HG03097 (cell line): ENCODE data around the gene GABRG3.

Experiments
- ATAC-seq: cut with Tn5 transposase; IDR thresholded peaks from one replicate; pipeline ENCODE4 v1.9.1; 2021; ENCODE audit not compliant: unreplicated experiment, low FRiP score

Gene GABRG3

DNA sequence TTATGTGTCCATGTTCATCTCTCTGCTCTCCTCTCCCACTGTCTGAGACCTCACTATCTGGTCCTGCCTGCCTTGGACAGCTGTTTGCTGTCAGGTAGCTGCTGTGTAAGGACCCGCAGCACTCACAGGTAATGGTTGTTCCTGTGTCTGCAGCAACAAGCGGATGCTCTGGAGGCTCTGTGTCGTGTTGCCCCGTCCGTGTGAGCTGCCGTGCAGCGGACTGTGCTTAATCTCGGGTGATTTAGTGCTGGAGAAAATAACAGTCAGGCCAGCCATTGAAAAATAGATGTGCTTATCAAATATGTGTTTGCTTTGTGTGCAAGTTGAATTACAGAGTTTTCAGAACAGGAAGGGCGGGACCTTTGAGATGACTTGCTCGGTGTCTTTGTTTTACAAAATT is 121.4 kb downstream of the GABRG3 start:
- ATAC-seq: no peak

DNA sequence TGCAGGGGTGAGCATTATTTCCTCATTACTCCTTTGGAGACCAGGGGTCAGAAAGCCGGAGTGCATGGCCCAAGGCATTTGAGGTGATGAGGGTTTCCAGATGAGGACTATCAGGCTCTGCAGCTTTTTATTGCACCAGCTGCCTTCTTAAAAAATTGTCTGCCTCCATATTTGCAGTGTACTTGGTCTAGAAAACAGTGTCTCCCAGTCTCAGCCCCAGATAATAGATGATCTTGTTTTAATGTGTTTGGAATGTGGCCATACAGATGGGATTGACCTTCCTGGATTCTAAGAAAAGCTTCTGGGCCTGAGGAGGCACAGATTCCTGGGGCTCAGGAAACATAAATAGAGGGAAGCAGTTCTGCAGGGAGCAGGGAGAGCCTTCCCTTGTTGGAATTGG is 123.3 kb downstream of the GABRG3 start:
- no peak for ATAC-seq

DNA sequence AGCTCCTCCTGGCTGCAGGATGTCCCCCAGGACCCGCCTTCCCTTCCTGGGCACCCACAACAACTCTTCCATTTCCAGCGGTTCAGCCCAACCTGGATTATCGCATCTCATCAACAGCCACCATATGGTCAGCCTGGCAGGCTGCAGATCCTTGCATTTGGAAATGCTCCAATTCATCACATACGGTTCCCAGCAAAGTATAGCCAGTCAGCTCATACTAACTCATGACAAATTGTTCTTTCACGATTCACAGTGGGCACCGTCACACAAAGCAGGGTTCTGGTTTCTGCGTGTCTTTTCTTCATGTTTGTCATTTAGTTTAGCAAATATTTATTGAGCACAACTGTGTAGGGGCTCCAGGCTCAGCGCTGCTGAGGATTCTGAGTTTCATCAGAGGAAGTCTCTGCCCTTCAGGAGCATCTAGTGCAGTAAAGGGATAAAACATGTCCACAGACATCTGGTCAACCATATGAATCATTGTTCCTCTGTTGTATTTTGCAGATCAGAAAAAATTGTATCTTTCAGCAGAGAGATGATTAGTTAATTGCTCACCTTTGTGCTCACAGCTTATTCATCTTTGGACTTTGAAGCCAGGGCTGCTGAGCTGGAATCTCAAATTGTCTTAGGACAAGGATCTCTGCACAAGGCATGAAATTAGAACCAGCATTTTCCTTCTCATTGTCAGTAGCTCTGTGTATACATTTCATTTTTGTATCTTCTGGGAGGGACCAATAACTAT is 125.1 kb downstream of the GABRG3 start:
- ATAC-seq: no peak

DNA sequence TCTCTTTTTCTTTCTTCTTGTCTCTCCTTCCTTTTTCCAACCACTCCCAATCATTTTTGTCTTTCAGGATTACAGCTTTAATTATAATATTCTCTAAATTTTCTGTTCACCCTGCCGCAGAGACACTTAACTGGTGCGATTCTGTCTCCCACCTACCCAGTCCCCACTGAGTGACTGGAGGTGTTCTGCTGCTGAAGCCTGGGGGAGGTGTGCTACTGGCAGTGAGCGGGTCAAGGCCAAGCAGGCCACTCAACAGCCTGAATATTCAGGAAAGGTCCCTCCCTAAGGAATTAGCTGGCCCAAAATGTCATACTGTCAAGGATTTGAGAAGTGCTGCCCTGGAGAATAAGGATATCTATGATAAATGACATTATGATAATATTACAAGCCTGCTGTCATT is 126.5 kb downstream of the GABRG3 start:
- no peak for ATAC-seq

DNA sequence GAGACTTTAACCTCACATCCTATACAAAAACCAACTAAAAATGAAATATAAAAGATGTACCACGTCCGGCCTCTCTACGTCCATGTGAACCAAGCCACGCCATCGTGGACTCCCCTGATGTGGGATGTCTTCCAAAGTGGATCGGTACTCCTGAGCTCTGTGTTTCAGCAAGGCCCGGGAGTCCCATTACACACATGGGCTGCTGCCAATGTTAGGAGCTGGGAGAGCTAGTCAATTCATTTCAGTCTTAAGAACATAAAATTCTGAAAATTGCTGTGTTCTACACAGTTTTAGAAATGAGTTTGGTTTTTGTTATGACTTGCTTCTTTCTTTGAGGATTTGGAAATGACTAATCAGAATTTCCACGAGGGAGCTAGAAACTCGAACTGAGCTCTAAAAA is 131.0 kb downstream of the GABRG3 start:
- ATAC-seq: no peak

DNA sequence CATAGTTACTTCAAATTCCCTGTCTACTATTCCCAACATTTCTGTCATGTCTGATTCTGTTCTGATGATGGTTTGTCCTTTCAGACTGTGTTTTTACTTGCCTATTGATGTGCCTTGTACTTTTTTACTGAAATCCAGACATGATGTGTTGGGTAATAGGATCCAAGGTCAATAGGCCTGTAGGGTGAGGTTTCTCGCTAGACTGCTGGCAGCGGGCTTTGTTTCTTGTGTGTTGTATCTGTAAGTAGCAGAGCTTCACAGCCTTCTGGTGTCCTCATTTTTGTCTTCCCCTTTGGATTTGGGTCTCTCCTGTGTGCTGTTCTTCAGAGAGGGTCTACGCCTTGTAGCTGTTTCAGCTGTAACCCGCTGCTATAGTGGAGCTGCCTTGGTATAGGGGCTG is 140.3 kb downstream of the GABRG3 start:
- ATAC-seq: no peak

DNA sequence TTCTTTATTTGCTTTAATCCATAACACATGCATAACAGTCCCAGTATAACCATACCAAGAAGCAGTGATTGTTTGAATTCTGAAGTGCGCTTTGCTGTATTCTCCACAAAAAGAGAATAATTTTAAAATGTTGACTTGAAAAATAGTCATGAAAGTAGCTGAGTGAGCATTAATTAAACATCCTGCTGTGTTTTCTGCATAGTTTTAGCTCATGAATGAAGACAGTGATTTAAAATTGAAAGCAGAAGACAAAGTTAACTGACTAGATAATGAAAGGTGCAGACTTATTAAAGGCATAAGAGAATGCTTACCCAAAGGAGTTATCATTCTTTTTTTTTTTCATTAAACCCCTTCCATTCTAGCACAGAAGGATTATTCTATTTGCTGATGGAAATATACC is 143.5 kb downstream of the GABRG3 start:
- ATAC-seq: no peak

DNA sequence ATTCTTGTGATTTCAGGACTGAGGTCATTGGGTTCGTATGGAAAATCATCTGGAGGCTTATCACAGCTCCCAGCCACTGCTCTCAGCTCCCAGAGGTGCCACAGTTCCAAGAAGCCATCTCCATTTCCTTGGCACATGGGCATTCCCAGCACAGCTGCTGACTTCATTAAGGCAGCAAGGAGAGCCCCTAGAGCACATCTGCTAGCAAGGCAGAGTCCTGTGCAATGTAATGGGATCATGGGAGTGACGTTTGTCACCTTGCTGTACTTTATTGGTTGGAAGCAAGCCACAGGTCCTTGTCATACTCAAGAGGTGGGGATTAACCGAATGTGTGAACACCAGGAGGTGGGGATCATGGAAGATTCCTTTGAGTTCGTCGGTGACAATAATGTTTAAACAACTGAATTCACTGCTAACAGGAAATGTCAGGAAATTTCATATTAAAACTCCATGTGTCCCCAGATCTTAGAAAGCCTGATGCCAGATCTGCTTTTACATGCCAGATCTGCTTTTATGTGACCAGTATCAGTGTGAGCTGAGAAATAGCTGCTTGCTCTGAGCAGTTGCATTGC is 148.8 kb downstream of the GABRG3 start:
- ATAC-seq: no peak

DNA sequence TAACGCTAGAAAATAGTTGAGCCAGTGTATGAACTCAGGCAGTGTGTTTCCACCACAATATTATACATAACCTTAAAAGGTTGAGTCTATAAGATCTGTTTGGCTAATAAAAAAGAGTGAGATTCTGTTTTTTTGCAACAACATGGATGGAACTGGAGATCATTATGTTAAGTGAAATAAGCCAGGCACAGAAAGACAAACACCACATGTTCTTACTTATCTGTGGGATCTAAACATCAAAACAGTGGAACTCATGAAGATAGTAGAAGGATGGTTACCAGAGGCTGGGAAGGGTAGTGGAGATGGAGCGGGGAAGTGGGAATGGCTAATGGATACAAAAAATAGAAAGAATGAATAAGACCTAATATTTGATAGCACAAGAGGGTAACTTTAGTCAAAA is 150.7 kb downstream of the GABRG3 start:
- no peak for ATAC-seq

DNA sequence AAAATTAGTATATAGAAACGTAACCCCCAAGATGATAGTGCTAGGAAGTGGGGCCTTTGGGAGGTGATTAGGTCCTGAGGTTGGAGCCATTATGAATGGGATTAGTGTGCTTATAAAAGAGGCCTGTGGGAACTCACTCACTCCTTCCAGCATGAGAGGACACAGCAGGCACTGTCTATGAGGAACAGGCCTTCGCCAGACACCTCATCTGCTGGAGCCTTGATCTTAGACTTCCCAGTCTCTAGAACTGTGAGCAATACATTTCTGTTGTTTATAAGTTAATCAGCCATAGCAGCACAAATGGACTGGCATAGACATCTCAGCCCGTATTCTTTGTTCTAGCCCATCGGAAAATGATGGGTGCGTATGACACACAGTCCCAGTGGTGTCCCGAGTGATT is 152.3 kb downstream of the GABRG3 start:
- ATAC-seq: no peak

DNA sequence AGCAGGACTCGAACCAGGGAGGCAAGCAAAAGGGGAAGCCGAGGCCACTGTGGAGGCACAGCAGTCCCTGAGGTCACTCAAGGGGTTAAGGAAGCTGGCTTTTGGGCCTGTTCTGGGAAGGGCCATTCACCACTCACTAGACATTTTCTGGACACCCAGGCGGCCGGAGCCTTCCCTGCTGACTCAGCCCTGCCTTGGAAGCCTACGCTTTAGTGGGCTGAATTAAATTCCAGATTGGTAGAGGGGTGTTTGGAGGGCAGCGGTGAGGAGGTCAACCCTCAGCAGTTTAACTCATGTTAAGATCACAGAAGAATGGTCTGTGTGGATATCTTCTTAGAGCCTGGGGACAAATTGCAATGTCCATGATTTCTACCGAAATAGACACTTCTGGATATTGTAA is 152.8 kb downstream of the GABRG3 start:
- no peak for ATAC-seq

DNA sequence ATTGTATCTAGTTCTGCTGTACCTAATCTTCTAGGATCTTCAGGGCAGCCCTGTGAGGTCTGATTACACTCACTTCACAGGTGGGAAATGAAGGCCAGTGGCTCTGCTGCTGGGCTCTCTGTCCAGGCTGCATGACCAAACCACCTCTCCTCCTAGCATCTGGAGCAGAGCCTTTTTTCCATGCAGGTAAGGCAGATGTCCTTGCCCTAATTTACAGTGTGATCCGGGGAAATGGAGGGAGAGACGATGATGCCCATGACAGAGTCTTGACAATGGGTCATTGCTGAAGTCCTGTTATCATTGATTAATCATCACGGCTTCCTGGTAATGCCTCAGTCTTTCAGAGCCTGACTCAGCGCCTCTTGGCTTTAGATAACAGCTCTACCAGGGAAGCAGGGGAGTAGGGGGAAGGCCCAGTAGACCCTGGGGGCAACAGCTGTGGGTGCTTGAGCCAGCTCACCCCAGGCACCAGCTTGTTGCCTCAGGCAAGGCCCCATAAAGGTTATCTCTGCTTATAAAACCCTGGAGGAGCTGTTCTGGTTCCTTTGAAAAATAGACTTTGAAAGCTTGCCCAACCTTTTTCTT is 153.4 kb downstream of the GABRG3 start:
- ATAC-seq: no peak

DNA sequence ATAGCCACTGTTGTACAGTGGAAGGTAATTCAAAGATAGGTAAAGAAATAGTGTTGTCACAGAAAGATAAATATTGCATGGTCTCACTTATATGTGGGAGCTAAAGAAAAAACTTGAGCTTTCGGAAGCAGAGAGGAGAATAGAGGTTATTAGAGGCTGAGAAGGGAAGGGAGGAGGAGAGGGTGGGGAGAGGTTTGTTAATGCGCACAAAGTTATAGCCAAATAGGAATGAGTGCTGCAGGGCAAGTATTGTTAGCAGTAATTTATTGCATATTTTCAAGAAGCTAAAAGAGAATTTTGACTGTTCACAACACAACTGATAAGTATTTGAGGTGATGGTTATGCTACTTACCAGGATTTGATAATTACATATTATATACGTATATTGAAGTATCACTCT is 154.2 kb downstream of the GABRG3 start:
- no peak for ATAC-seq

DNA sequence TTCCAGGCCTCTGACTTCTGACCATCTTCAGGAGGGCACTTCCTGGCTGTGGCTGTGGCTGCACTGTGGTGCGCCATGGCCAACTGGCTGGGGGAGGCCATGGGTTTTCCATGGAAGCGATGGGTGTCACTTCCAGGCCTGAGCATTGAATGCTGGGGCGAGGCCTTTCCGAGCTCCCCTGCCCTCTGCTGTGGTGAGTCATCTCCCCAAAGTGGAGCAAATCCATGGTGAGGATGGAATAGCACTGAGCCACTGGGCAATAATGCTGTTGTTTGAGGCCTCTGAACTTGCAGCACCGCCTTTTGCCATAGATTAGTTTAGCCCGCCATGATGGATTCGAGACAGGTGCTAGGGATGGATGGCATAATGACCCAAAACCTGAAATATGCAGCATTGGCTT is 155.5 kb downstream of the GABRG3 start:
- ATAC-seq: no peak

DNA sequence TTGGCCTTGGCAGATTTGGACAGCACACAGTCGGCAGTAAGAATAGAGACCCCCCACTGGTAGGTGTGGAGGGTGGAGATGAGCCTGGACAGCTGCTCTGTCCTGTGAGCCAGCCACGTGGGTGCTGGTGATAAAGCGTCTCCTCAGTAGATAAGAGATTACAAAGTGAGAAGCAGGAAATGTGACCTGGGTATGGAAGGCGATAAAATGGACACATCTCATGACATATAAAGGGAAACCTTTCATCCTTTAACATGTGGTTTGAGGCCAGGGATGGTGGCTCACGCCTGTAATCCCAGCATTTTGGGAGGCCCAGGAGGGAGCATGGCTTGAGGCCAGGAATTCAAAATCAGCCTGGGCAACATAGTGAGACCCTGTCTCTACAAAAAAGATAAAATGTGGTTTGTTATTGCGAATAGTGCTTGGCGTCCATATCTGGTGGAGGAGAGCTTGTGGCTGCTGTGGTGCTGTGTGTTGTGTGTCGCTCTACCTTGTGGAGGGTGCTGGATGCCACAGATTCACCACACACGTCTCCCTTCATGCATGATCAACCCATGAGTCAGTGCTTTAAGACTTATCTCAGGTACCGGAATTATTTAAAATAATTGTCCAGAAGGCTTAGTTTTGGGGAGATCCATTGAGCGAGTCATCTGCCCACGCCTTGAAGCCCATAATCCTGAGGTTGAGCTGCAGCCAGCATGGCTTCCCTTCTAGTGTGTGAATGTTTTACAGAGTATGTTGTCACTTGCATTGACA is 157.0 kb downstream of the GABRG3 start:
- ATAC-seq: no peak

DNA sequence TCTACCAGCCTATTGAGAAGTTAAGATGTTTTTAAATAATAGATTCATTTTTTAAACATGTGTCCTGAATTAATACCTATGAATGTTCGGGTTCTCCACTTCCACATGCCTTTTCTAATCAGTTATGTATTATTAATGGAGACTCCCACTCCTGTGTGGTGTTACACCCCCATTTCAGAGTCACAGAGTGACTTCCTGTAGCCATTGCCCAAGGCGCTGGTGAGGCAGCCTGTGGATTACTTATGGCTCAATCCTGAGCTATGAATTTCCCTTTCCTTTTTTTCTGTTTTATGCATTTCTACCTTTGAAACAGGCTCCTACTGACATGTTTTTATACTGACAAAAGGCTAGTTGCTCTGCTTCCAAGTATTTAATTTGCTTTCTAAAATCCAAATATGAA is 162.3 kb downstream of the GABRG3 start:
- ATAC-seq: no peak

DNA sequence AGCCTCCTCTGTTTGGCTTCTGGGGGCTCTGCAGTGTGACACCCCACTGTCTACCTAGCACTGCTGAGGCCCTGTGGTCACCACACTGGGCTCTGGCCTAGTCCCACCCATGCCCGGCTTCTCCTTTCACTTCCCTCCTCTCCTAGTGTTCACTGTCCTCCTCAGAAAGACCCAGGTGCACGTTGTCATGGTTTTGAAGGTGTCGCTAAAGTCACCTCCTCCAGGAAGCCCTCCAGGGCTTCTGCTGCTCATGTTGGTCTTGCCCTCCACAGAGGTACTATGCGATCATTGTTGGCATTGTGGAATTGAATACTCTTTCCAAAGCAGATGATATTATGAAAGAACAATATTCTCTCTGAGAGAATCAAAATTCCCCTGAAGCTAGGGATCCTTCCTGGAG is 163.5 kb downstream of the GABRG3 start:
- no peak for ATAC-seq

DNA sequence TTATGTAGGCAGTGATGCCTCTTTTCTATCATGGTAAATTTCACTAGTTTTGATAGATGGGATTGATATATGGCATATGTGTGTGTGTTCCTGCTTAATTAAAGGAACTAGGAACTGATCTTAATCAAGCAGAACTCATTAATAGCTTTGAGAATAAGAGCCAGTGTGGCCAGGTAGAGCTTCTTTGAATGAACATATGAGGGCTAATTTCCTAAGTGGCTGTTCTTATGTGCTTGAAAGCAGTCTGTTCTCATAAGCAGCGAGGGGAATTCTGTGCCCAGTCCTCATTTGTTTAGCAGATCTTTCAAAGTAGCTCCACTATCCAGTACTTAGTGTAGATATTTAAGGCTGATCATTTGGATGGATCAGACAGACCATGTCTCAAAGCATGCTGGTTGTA is 164.2 kb downstream of the GABRG3 start:
- no peak for ATAC-seq

DNA sequence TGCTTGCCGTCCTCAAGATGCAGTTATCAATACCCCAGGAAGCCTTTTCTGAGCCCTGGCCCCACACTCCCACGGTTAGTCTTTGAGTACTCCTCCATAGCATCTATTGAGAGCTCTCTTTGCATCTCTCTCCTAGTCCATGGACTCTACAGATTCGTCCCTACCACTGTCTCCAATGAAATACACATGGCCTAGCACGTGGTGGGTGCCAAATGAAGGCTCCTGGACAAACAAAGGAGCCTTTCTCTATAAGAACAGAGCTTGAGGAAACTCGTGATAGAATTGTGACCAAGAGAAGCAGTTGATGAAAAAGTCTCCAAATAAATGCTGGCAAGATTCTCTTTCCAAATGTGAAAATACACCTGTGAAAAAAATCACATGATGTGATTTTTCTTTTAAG is 166.1 kb downstream of the GABRG3 start:
- no peak for ATAC-seq

DNA sequence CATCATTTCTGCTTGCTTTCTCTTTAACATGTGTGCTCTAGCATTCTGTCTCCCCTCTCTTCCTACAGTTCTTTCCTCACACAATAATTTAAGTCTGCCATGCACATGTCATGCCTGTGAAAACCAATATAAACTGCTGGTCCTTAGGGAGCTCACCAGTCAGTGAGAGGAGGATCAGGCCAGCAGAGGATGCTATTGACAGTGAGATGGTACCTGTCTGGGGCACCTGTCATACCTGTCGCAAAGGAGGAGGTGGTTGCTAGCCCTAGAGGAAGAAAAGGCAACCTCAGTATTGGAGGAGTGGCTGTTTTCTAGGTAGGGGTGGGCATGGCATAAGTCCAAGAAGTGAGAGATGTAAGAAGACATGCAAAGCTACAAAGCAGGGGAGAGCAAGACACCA is 194.6 kb downstream of the GABRG3 start:
- ATAC-seq: no peak

DNA sequence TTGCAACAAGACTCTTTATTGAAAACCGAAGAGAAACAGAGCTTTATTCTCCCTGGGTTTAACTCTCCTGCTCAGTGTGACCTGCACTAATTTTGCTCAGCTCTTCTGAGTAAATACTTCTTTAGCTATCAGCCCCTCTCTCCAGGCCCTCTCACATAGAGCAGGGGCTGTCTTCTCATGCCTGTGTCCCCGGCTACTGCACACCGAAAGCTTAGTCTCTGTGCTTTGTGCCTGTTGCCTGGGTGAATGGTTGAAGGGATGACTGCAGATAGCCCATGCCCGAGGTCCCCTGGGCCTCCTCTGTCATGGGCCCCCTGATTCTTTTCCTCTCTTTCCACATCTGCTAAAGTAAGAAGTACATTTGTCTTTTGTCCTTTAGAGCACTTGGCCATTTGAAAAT is 195.9 kb downstream of the GABRG3 start:
- ATAC-seq: no peak

DNA sequence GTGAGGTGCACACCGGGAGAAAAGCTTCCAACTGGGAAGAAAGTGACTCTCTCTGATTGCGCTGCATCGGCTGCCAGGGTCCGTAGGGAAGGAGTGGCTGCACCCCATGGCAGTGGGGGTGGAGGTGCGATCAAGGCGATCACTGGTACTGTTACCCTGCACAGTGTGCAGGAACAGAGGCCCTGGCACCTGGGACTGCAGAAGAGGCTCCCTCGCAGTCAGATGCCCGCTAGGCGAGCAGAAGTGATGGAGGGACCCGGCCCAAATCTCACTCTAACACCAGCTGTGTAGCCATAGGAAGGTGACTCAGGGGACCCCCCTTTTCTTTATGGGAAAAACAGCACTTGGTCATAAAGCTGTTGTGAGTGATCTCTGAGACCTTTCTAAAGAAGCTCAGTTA is 196.8 kb downstream of the GABRG3 start:
- no peak for ATAC-seq
